Mucosa of rectum (tissue), 2 donors: Measurements from ENCODE around the gene CCDC175.

Experiments used
- H3K27ac ChIP-seq, 2 donors: one replicate each; pipeline ENCODE4 v1.7.0; 2013; ENCODE audit warnings: inconsistent platforms in 2 of 2, low read depth in 2 of 2, low read length in 2 of 2
- H3K27me3 ChIP-seq, 2 donors: one replicate each; pipeline ENCODE4 v1.7.0; 2013; ENCODE audit warnings: low read length in 2 of 2; ENCODE audit not compliant: control insufficient read depth in 2 of 2, insufficient read depth in 2 of 2
- H3K36me3 ChIP-seq, 2 donors: one replicate each; pipeline ENCODE4 v1.7.0; 2013; ENCODE audit warnings: low read length in 2 of 2; ENCODE audit not compliant: control insufficient read depth in 2 of 2, insufficient read depth in 2 of 2
- H3K4me1 ChIP-seq, 2 donors: one replicate each; pipeline ENCODE4 v1.7.0; 2013; ENCODE audit warnings: low read length in 2 of 2, mild to moderate bottlenecking in 1 of 2; ENCODE audit not compliant: control insufficient read depth in 2 of 2, insufficient read depth in 2 of 2
- H3K4me3 ChIP-seq, 2 donors: one replicate each; pipeline ENCODE4 v1.7.0; 2013; ENCODE audit warnings: low read length in 2 of 2
- H3K9ac ChIP-seq, 2 donors: one replicate each; pipeline ENCODE4 v1.7.0; 2013; ENCODE audit warnings: low read length in 2 of 2, low read depth in 1 of 2, mild to moderate bottlenecking in 1 of 2
- H3K9me3 ChIP-seq, 2 donors: one replicate each; pipeline ENCODE4 v1.7.0; 2013; ENCODE audit warnings: low read length in 2 of 2; ENCODE audit not compliant: control insufficient read depth in 2 of 2
- donor health status: healthy.
- donor health status: Normal muscosa, but diverticular disease.

The CCDC175 gene

DNA sequence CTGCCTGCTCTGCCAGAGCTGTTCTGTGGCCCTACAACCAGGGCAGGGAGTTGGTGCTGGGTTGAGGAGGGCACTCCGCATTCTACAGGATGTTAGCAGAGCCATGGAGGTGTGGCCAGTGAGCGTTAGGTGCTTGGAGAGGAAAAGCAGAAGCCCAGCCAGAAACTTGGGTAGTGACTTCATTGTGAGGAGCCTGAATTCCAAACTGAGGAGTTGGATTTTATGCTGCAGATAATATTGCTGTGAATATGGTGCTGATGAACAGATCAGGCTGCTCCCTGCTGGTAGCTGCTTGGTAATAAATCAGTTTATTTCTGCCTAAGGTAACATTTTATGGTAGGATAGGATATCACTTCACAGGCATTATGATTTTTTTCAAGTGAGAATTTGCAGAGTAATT is 7.1 kb upstream of the CCDC175 start:
- Histone ChIP-seq H3K4me1 (no peaks in the 10 kb centered on the region), H3K9me3 (no peaks in the 10 kb centered on the region), H3K4me3 (no peak overlapping the region), H3K27ac (no peak overlapping the region), H3K27me3 (no peaks in the 10 kb centered on the region), H3K9ac (no peak overlapping the region), H3K36me3 (no peaks in the 10 kb centered on the region)

DNA sequence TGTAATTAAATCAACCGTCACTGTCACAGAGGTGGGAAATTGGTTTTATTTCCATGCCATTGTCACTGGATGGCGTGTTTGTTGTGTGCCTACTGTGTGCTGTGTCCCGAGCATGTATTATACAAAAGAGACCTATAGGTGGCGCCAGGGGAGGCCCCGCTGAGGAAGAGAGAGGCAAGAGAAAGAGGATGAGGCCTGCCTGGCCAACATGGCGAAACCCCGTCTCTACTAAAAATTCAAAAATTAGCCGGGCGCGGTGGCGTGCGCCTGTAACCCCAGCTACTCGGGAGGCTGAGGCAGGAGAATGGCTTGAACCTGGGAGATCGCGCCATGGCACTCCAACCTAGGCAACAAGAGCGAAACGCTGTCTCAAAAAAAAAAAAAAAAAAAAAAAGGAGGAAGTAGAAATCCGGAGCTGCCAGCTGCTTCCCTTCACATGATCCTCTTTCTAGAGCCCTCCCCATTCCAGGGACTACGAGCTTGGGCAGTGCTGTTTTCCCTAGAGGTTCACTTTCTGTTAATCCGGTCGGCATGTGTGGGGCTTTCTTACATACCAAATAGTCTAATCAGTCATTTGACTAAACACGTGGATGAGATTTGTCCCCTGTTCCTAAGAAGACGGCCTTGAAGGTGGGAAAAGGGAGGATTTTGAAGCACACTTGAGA is 6.4 kb upstream of the CCDC175 start:
- Histone ChIP-seq H3K9me3 (no peaks in the 10 kb centered on the region), H3K36me3 (no peaks in the 10 kb centered on the region), H3K27me3 (no peaks in the 10 kb centered on the region), H3K4me1 (no peaks in the 10 kb centered on the region), H3K27ac (no peak overlapping the region), H3K4me3 (no peak overlapping the region), H3K9ac (no peak overlapping the region)

DNA sequence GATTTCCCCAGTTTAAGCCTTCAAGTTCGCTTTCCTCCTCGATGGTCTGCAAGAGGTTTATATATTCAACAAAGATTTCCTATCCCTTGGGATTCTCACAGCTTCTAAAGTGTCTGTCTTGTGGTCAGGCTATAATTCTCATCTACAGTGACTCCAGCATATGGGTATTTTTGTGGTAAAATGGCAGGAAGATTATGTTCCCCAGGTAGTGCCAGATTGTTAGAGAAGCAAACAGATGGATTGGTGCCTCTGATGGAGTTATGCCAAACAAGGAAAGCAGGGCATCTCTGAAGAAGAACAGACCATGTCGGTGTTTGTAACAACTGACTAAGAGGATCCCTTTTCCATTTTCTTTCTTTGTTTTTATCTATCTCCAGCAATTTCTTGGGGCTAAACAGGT is 5.5 kb upstream of the CCDC175 start:
- Histone ChIP-seq H3K9me3 (no peaks in the 10 kb centered on the region), H3K36me3 (no peaks in the 10 kb centered on the region), H3K9ac (no peak overlapping the region), H3K27me3 (no peaks in the 10 kb centered on the region), H3K27ac (no peak overlapping the region), H3K4me3 (no peak overlapping the region), H3K4me1 (no peaks in the 10 kb centered on the region)

DNA sequence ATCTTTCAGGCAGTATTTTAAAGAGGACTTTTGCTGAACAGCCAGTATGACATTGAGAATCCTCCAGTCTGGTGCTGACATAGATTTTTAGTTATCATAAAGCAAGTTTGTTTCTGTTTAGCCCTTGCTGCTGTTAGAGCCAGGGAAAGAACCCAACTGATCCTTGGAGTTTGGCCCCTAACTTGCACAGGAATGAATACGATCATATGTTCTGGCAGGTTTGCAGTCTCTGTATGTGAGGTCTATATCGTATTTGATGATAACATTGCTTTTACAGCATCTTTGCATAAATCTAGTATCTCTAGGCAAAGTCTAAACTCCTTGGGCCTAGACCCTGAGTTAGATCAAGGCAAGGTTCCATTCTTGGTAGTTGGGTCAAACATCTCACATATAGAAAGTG is 4.3 kb upstream of the CCDC175 start:
- no peak overlapping the region for H3K27ac ChIP-seq
- H3K4me1 ChIP-seq, result peaks cover 0 to 4% of the 10 kb centered on the region in 2 donors
- no peaks in the 10 kb centered on the region for H3K27me3 ChIP-seq
- no peaks in the 10 kb centered on the region for H3K36me3 ChIP-seq
- no peak overlapping the region for H3K4me3 ChIP-seq
- no peaks in the 10 kb centered on the region for H3K9me3 ChIP-seq
- H3K9ac ChIP-seq, result no peak overlapping the region

DNA sequence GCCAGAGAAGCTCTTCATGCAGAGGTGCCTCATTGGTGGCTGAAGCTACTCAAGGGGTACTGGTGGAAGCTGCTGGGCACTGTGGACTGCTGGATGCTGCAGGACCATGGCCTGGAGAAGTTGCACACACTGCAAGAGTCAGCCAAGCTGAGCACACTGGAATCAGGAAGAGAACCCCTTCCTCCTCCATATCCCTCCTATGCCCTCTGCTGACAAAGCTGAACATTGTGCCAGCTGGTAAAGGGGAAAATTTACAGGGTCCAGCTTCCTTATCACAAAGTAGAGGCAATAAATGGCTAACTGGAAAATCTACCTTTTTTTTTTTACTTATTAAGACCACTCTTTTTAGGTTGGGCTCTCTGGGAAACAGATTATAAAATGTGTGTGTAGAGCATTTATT is 6.5 kb downstream of the CCDC175 start:
- H3K9me3 ChIP-seq, result no peaks in the 10 kb centered on the region
- H3K27ac ChIP-seq, result no peak overlapping the region
- H3K27me3 ChIP-seq, result no peaks in the 10 kb centered on the region
- no peaks in the 10 kb centered on the region for H3K36me3 ChIP-seq
- H3K4me3 ChIP-seq, result no peak overlapping the region
- peaks cover 5 to 11% of the 10 kb centered on the region in 2 donors for H3K4me1 ChIP-seq
- H3K9ac ChIP-seq, result no peak overlapping the region

DNA sequence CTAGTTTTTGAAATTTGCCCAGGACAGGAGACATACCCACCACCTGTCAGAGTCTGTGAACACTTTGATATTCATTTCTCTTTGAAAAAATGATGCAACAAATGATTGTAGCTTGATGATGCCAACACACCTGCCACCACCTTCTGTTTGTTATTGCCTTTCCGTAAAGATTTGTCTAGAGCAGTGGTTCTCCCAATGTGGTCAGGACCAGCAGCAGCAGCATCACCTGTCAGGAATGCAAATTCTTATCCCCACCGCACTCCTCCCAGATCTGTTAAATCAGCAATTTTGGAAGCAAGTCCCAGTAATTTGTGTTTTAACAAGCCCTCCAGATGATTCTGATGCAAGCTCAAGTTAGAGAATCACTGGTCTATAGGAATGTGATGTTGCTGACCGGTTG is 9.9 kb downstream of the CCDC175 start:
- H3K36me3 ChIP-seq, result no peaks in the 10 kb centered on the region
- H3K9me3 ChIP-seq, result no peaks in the 10 kb centered on the region
- H3K27ac ChIP-seq, result peak overlapping the region in 1 of 2 donors; percentile 15
- no peak overlapping the region for H3K9ac ChIP-seq
- peaks cover 5 to 17% of the 10 kb centered on the region in 2 donors for H3K4me1 ChIP-seq
- H3K27me3 ChIP-seq, result no peaks in the 10 kb centered on the region
- no peak overlapping the region for H3K4me3 ChIP-seq

DNA sequence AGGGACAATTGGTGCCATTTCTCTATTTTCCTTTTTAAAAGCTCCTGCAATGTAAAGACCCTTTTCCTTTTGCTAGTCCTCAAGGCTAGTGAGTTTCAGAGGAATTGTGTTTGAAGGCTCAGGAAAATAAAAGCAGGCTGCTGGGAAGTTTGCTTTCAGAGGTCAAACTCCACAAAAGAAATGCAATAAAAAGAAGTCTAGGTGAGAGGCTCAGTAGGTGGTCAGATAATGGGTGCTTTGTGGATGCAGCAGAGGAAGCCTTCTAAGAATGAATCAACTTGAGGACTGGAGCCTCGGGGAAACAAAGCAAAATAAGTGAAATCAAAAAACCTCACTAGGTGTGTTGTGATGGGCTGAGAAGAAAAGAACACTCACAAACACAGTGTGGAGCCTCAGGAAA is 10.3 kb downstream of the CCDC175 start:
- Histone ChIP-seq H3K36me3 (no peaks in the 10 kb centered on the region), H3K27me3 (no peaks in the 10 kb centered on the region), H3K4me3 (peak overlapping the region in 1 of 2 donors; percentile 24), H3K4me1 (peaks cover 5 to 17% of the 10 kb centered on the region in 2 donors), H3K9me3 (no peaks in the 10 kb centered on the region), H3K9ac (no peak overlapping the region), H3K27ac (peak overlapping the region in 1 of 2 donors; percentile 15)

DNA sequence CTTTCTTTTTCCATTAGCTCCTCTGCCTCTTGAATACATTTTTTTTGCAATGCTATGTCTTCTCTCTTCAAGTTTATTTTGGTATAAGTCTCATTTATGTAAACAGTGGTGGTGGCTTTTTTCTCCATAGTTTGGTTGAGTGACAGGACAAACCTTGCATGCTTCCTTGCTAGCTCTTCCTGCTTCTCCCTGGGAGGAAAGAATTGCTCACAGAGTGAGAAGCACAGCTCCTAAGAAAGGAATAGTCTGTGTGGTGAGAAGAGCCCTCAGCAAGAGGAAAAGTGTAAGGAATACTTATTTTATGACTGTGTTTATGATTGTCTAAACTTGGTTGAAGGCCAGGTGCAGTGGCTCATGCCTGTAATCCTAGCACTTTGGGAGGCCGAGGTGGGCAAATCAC is 11.5 kb downstream of the CCDC175 start:
- peaks cover 5 to 17% of the 10 kb centered on the region in 2 donors for H3K4me1 ChIP-seq
- H3K9me3 ChIP-seq, result no peaks in the 10 kb centered on the region
- no peaks in the 10 kb centered on the region for H3K27me3 ChIP-seq
- H3K4me3 ChIP-seq, result peak overlapping the region; percentile 20 to 37
- H3K27ac ChIP-seq, result peak overlapping the region in 1 of 2 donors; percentile 15
- H3K9ac ChIP-seq, result no peak overlapping the region
- no peaks in the 10 kb centered on the region for H3K36me3 ChIP-seq

DNA sequence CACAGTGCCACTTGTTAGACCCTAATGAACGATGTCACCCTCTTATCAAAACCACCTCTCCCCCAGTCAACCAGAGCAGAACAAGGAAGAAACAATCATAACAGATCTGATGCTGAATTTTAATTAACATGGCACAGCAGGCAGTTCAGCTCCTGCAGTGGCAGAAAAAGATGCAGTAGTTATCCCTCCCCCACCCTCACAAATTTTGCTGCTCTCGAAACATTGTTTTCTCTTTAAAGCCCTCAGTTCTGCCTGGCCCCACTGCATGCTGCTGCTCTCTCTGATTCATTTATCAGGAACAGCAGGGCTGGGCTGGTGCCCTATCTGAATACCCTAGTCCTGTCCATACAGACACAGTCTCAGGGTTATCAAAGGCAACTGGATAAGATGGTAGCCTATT is 12.2 kb downstream of the CCDC175 start:
- Histone ChIP-seq H3K9me3 (no peaks in the 10 kb centered on the region), H3K4me3 (peak overlapping the region in 1 of 2 donors; percentile 20), H3K27me3 (no peaks in the 10 kb centered on the region), H3K4me1 (peaks cover 3 to 17% of the 10 kb centered on the region in 2 donors), H3K9ac (no peak overlapping the region), H3K36me3 (no peaks in the 10 kb centered on the region), H3K27ac (no peak overlapping the region)

DNA sequence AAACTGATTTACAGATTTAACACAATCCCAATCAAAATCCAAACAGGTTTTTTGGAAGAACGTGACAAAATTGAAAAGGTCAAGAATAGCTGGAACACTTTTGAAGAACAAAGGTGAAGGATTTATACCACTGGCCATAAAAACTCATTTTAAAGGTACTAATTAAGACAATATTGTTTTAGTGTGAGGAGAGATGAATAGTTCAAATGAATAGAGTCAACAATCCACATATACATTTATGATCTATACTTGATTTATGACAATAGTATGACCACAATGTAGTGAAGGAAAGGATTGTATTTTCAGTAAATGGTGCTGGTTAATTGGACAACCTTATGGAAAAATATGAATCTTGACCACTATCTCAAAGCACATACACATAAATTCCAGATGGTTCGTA is 29.3 kb downstream of the CCDC175 start:
- H3K27ac ChIP-seq, result no peak overlapping the region
- H3K27me3 ChIP-seq, result no peaks in the 10 kb centered on the region
- H3K4me1 ChIP-seq, result no peaks in the 10 kb centered on the region
- H3K9me3 ChIP-seq, result no peaks in the 10 kb centered on the region
- H3K36me3 ChIP-seq, result no peaks in the 10 kb centered on the region
- no peak overlapping the region for H3K9ac ChIP-seq
- no peak overlapping the region for H3K4me3 ChIP-seq
